Smooth muscle cell (in vitro differentiated cells): ENCODE measurements around the gene MED1. TPM values are rescaled to one million over a fixed set of nuclear protein-coding genes. Genes with fewer than 3 reads are reported as not detected.

Experiments used
- DNase-seq: peaks from one replicate; lab custom pipeline; 2025; ENCODE audit not compliant: unreplicated experiment; lab: John Stamatoyannopoulos, UW
- H2AFZ ChIP-seq: fragments of 200-600 bp; sonication (generic); 2 replicates; pipeline ENCODE4 v1.6.0; 2016; ENCODE audit warnings: antibody characterized with exemption, low read depth, mild to moderate bottlenecking
- H3F3A ChIP-seq: fragments of 200-600 bp; sonication (generic); 2 replicates; pipeline ENCODE4 v1.6.0; 2017; ENCODE audit warnings: antibody characterized with exemption, low read depth
- H3K27ac ChIP-seq: fragments of 200-600 bp; sonication (generic); 2 replicates; pipeline ENCODE4 v1.5.1; 2016; ENCODE audit warnings: low read depth, mild to moderate bottlenecking
- H3K27me3 ChIP-seq: fragments of 200-600 bp; sonication (generic); 2 replicates; pipeline ENCODE4 v1.6.1; 2016; ENCODE audit warnings: low read depth, mild to moderate bottlenecking
- H3K36me3 ChIP-seq: fragments of 200-600 bp; sonication (generic); 2 replicates; pipeline ENCODE4 v1.5.1; 2016; ENCODE audit warnings: low read depth
- H3K4me1 ChIP-seq: fragments of 200-600 bp; sonication (generic); 2 replicates; pipeline ENCODE4 v1.5.1; 2016; ENCODE audit warnings: low read depth
- H3K4me2 ChIP-seq: fragments of 200-600 bp; sonication (generic); 2 replicates; pipeline ENCODE4 v1.6.0; 2016; ENCODE audit warnings: mild to moderate bottlenecking
- H3K4me3 ChIP-seq: fragments of 200-600 bp; sonication (generic); 2 replicates; pipeline ENCODE4 v1.5.1; 2016; ENCODE audit warnings: mild to moderate bottlenecking
- H3K79me2 ChIP-seq: fragments of 200-600 bp; sonication (generic); 2 replicates; pipeline ENCODE4 v1.6.0; 2016; ENCODE audit warnings: low read depth, mild to moderate bottlenecking
- H3K9ac ChIP-seq: fragments of 200-600 bp; sonication (generic); 2 replicates; pipeline ENCODE4 v1.6.0; 2016; ENCODE audit warnings: low read depth
- H3K9me3 ChIP-seq: fragments of 200-600 bp; sonication (generic); replicated peaks from 2 replicates; pipeline ENCODE4 v1.5.1; 2016; ENCODE audit warnings: low read depth
- H4K20me1 ChIP-seq: fragments of 200-600 bp; sonication (generic); 2 replicates; pipeline ENCODE4 v1.6.0; 2016; ENCODE audit warnings: low read depth
- CTCF ChIP-seq: fragments of 200-600 bp; sonication (generic); IDR thresholded peaks from 2 replicates; pipeline ENCODE4 v1.5.1; 2017; ENCODE audit warnings: borderline replicate concordance, mild to moderate bottlenecking, antibody characterized with exemption; ENCODE audit not compliant: insufficient read depth, poor library complexity, severe bottlenecking
- WGBS: methylation state at CpG from one replicate; pipeline ENCODE4 v1.1.7; 2016; ENCODE audit warnings: low lambda C conversion rate; 5-methylcytosine and 5-hydroxymethylcytosine counted together
- polyA plus RNA-seq: library from polyadenylated mRNA; unstranded; fragments of >200 nt; fragmentation: Nextera tagmentation; extraction: Ambion mirVana; gene quantifications from 2 replicates; pipeline ENCODE4 v1.2.1, GENCODE V29; 2016
- total RNA-seq: library from RNA; depleted of rRNA; stranded (reverse); fragments of >200 nt; gene quantifications from 2 replicates; pipeline ENCODE4 v1.2.3, GENCODE V29; 2014

The MED1 gene
- total and polyA plus RNA-seq, 2 experiments from 2014 or later = 9.5 to 25.3 TPM

GRCh38 chr17:39400547-39401411, 50.3 kb downstream of the MED1 start:
- H4K20me1 ChIP-seq = peaks cover 53% of the 10 kb centered on the region
- peak; percentile 48 for DNase-seq

GRCh38 chr17:39399791-39400190, 51.3 kb downstream of the MED1 start:
- Histone ChIP-seq H3K4me3 (peak overlapping the region; percentile 96), H3K27me3 (no peaks in the 10 kb centered on the region), H3K9ac (no peak overlapping the region), H4K20me1 (peaks cover 63% of the 10 kb centered on the region), H3K79me2 (peaks cover 40% of the 10 kb centered on the region), H3K9me3 (no peaks in the 10 kb centered on the region), H3K27ac (no peak overlapping the region), H2AFZ (no peak overlapping the region), H3K4me2 (peak overlapping the region; percentile 93), H3K4me1 (peaks cover 6% of the 10 kb centered on the region), H3K36me3 (no peaks in the 10 kb centered on the region), H3F3A (peaks cover 1% of the 10 kb centered on the region)
- no peak for TF ChIP-seq CTCF
- no peak for DNase-seq
- WGBS = 77% methylated on average over 4 of the region's 4 CpGs

More at GRCh38 chr17:39400547-39401411, 50.3 kb downstream of the MED1 start:
- Histone ChIP-seq H3K36me3 (peaks cover 2% of the 10 kb centered on the region), H3K27ac (peak overlapping the region; percentile 91), H2AFZ (peak overlapping the region; percentile 82), H3K4me1 (peaks cover 6% of the 10 kb centered on the region), H3K79me2 (peaks cover 39% of the 10 kb centered on the region), H3F3A (peaks cover 9% of the 10 kb centered on the region), H3K9ac (peak overlapping the region; percentile 95), H3K27me3 (no peaks in the 10 kb centered on the region), H3K9me3 (no peaks in the 10 kb centered on the region), H3K4me3 (peak overlapping the region; percentile 96), H3K4me2 (peak overlapping the region; percentile 93)
- WGBS = 4% methylated on average over 40 of the region's 46 CpGs
- TF ChIP-seq CTCF = no peak

- Histone ChIP-seq H2AFZ (no peak overlapping the region), H3K79me2 (peaks cover 57% of the 10 kb centered on the region), H3K9me3 (no peaks in the 10 kb centered on the region), H3K4me3 (no peak overlapping the region), H3K4me2 (no peak overlapping the region), H3K36me3 (no peaks in the 10 kb centered on the region), H3K4me1 (no peaks in the 10 kb centered on the region), H4K20me1 (peaks cover 91% of the 10 kb centered on the region), H3K27ac (no peak overlapping the region), H3K27me3 (no peaks in the 10 kb centered on the region), H3K9ac (no peak overlapping the region), H3F3A (no peaks in the 10 kb centered on the region)
- 94% methylated on average over 2 of the region's 2 CpGs for WGBS
- no peak for TF ChIP-seq CTCF
- no peak for DNase-seq
Measured at GRCh38 chr17:39393736-39394135, 57.3 kb downstream of the MED1 start.

GRCh38 chr17:39391448-39391847, 59.6 kb downstream of the MED1 start:
- H3K9me3 ChIP-seq = no peaks in the 10 kb centered on the region
- no peak for TF ChIP-seq CTCF
- H3K27ac ChIP-seq = no peak overlapping the region
- no peak overlapping the region for H3K9ac ChIP-seq
- no peaks in the 10 kb centered on the region for H3K36me3 ChIP-seq
- no peak for DNase-seq
- no peaks in the 10 kb centered on the region for H3F3A ChIP-seq
- H3K79me2 ChIP-seq = peaks cover 45% of the 10 kb centered on the region
- H2AFZ ChIP-seq = no peak overlapping the region
- no peaks in the 10 kb centered on the region for H3K27me3 ChIP-seq
- 90% methylated on average over 5 of the region's 5 CpGs for WGBS
- H3K4me3 ChIP-seq = no peak overlapping the region
- H3K4me2 ChIP-seq = no peak overlapping the region
- peaks cover 90% of the 10 kb centered on the region for H4K20me1 ChIP-seq
- H3K4me1 ChIP-seq = no peaks in the 10 kb centered on the region
